PFSK-1 (cell line): Measurements from ENCODE around the gene THSD7B.

Source experiments
- FOXP2 ChIP-seq: optimal IDR thresholded peaks from 2 replicates; pipeline ENCODE3; 2011; ENCODE audit warnings: borderline replicate concordance, control low read depth, inconsistent platforms; ENCODE audit not compliant: insufficient read depth; ENCODE audit errors: extremely low read length, extremely low read depth
- POLR2AphosphoS5 ChIP-seq: IDR thresholded peaks from 2 replicates; pipeline ENCODE4 v1.6.1; 2012; ENCODE audit warnings: low read depth, mild to moderate bottlenecking, control low read depth, low read length, moderate library complexity
- SIN3A ChIP-seq: IDR thresholded peaks from 2 replicates; pipeline ENCODE4 v1.6.1; 2012; ENCODE audit warnings: mild to moderate bottlenecking, low read length, moderate library complexity, borderline replicate concordance; ENCODE audit not compliant: insufficient read depth
- TAF1 ChIP-seq: IDR thresholded peaks from 2 replicates; pipeline ENCODE4 v1.6.1; 2012; ENCODE audit warnings: low read length, control low read depth, borderline replicate concordance; ENCODE audit not compliant: insufficient read depth
- TF ChIP-seq, protein P1 (sequence below), 2 experiments: IDR thresholded peaks; 2 replicates each; pipeline versions ENCODE4 v1.6.1 to v1.8.0; 2011 to 2012; ENCODE audit warnings: low read depth in 2 of 2, low read length in 2 of 2, control low read depth in 1 of 2, inconsistent platforms in 1 of 2, mild to moderate bottlenecking in 1 of 2, moderate library complexity in 1 of 2; ENCODE audit not compliant: insufficient read depth in 1 of 2

THSD7B gene

DNA sequence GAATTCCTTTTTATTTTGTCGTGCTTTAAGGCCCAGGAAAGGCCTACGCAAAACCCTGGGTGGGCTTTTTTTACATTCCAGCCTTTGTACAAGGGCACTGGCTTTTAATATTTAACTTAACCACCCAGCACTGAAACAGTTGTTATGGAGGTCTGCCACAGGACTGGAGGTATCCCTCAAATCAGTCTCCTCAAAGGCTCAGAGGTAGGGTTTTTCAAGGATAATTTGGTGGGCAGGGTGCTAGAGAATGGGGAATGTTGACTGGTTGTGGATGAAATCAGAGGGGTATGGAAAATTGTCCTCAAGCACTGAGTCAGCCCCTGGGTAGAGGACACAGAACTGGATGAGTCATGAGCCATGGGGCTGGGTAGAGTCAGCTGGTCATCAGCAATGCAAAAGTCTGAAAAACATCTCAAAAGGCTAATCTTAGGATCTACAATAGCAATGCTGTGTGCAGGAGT is 443.1 kb downstream of the THSD7B start:
- TF ChIP-seq SIN3A (no peak), FOXP2 (no peak)
- TF ChIP-seq, protein P1, sequence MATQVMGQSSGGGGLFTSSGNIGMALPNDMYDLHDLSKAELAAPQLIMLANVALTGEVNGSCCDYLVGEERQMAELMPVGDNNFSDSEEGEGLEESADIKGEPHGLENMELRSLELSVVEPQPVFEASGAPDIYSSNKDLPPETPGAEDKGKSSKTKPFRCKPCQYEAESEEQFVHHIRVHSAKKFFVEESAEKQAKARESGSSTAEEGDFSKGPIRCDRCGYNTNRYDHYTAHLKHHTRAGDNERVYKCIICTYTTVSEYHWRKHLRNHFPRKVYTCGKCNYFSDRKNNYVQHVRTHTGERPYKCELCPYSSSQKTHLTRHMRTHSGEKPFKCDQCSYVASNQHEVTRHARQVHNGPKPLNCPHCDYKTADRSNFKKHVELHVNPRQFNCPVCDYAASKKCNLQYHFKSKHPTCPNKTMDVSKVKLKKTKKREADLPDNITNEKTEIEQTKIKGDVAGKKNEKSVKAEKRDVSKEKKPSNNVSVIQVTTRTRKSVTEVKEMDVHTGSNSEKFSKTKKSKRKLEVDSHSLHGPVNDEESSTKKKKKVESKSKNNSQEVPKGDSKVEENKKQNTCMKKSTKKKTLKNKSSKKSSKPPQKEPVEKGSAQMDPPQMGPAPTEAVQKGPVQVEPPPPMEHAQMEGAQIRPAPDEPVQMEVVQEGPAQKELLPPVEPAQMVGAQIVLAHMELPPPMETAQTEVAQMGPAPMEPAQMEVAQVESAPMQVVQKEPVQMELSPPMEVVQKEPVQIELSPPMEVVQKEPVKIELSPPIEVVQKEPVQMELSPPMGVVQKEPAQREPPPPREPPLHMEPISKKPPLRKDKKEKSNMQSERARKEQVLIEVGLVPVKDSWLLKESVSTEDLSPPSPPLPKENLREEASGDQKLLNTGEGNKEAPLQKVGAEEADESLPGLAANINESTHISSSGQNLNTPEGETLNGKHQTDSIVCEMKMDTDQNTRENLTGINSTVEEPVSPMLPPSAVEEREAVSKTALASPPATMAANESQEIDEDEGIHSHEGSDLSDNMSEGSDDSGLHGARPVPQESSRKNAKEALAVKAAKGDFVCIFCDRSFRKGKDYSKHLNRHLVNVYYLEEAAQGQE (IDR thresholded peaks at IDR 0.05; ENCODE audit: insufficient read depth in 1 of 2, low read depth in 2 of 2, low read length in 2 of 2): no peak

DNA sequence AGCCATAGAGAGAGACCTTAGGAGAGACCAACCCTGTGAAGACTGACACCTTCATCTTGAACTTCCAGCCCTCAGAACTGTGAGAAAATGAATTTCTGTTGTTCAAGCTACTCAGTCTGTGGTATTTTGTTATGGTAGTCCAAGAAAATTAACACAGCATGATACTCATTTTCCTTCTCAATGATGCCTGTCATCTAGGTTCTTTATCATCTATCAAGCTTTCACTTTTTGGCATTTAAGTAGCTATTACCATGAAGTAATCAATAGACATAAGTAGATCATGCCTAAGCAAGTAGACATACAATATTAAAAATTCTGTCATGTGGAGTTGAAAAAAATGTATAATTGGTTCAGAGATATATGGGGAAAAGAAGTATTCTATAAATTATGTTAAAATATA is 444.7 kb downstream of the THSD7B start:
- TF ChIP-seq, protein P1 (IDR thresholded peaks at IDR 0.05; ENCODE audit: insufficient read depth in 1 of 2, low read depth in 2 of 2, low read length in 2 of 2): no peak
- TF ChIP-seq FOXP2: no peak

DNA sequence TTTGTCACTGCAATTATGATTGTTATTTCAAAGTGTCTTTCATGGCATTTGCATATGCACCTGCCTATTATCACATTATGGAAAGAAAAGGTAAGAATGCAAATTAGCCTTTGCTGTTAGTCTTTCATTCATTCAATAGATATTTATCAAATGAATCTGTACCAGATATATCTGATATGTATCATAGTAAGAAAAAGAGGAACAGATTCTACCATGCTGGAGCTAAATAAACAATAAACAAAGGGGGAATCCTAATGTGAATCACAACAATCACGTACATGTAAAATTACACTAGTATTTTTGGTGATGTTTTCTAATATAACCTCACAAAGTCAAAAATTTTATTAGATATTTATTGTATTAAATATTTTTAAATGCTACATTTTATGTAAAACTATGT is 446.4 kb downstream of the THSD7B start:
- TF ChIP-seq, protein P1 (IDR thresholded peaks at IDR 0.05; ENCODE audit: insufficient read depth in 1 of 2, low read depth in 2 of 2, low read length in 2 of 2): no peak
- TF ChIP-seq SIN3A (no peak), FOXP2 (no peak), POLR2AphosphoS5 (no peak), TAF1 (no peak)

DNA sequence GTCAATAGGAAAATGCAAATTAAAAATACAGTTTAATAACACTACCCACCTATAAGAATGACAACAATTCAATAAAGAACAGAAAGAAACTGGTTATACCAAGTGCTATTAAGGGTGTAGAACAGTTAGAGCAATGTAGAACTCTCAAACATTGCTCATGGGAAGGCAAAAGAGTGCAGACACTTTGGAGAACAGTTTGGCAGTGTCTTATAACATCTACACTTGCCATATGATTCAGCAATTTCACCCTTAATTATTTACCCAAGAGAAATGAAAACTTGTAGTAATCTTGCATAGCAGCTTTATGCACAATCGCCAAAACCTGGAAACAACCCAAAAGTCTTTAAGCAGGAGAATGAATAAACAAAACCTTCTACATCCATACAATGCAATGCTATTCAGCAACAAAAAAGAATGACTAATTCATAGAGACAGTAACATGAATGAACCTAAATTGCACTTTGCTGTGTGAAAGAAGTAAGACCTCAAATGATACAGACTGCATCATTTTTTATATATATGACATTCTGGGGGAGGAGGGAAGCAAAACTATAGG is 455.2 kb downstream of the THSD7B start:
- TF ChIP-seq POLR2AphosphoS5 (no peak), FOXP2 (no peak), TAF1 (no peak), SIN3A (no peak)
- TF ChIP-seq, protein P1 (IDR thresholded peaks at IDR 0.05; ENCODE audit: insufficient read depth in 1 of 2, low read depth in 2 of 2, low read length in 2 of 2): no peak

DNA sequence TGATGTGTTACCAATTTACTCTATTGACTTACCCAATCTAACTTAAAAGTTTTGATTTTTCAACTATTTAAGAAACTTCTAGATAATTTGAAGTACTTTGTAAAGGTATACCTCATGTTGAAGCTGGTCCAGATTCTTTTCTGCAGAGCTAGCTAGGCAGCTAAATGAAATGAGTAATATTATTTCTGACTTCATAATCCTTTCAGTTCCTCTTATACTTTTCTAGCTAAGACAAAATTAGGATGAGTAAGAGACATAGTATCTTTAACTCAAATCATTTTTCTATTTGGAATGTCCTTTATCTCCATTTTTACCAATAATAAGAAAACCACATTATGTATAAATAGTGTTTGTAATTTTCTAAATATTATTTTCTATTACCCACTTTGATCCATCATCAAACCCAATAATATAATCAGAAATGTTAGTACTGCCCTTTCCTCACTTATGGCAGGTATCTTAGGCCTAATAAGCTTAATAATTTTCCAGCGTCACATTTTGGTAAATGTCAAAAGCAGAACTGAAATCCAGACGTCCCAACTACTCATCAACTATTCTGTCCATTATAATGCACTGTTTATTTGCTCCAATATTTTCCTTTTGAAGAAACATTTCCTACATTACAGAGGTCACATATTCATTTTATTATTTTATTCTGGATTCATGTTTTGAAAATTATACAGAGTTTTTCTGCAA is 456.6 kb downstream of the THSD7B start:
- TF ChIP-seq FOXP2: no peak
- no peak for TF ChIP-seq SIN3A
- no peak for TF ChIP-seq TAF1
- TF ChIP-seq, protein P1 (IDR thresholded peaks at IDR 0.05; ENCODE audit: insufficient read depth in 1 of 2, low read depth in 2 of 2, low read length in 2 of 2): no peak
- no peak for TF ChIP-seq POLR2AphosphoS5
